HepG2 (cell line): ENCODE data around the gene CCDC117. TPM values are rescaled to one million over a fixed set of nuclear protein-coding genes. Genes with fewer than 3 reads are reported as not detected.

Experiments used
- CCDC6 ChIP-seq: sonication (generic); formaldehyde crosslinking; IDR thresholded peaks from 2 replicates; pipeline ENCODE4 v1.8.1; 2022; ENCODE audit warnings: mild to moderate bottlenecking, missing genetic modification reagents, moderate library complexity
- CREB1 ChIP-seq, 2 experiments: fragments of 450-650 bp in 1 of 2; IDR thresholded peaks; 2 replicates each; pipeline ENCODE4 v1.6.1; 2016 to 2017; ENCODE audit warnings: control low read depth in 1 of 2, mild to moderate bottlenecking in 1 of 2, missing compliant biosample characterization in 1 of 2, missing genetic modification characterization in 1 of 2
- EEA1 ChIP-seq: sonication (generic); formaldehyde crosslinking; IDR thresholded peaks from 2 replicates; pipeline ENCODE4 v1.5.1; 2020; ENCODE audit warnings: mild to moderate bottlenecking, missing genetic modification reagents, borderline replicate concordance
- FOXM1 ChIP-seq: sonication (generic); formaldehyde crosslinking; IDR thresholded peaks from 2 replicates; pipeline ENCODE4 v1.5.0; 2020; ENCODE audit warnings: missing genetic modification reagents
- KMT2A ChIP-seq: sonication (generic); formaldehyde crosslinking; IDR thresholded peaks from 2 replicates; pipeline ENCODE4 v1.4.0; 2020; ENCODE audit warnings: missing genetic modification reagents
- MAF1 ChIP-seq: sonication (generic); formaldehyde crosslinking; IDR thresholded peaks from 2 replicates; pipeline ENCODE4 v1.5.0; 2020; ENCODE audit warnings: missing genetic modification reagents, borderline replicate concordance
- MYNN ChIP-seq: sonication (generic); formaldehyde crosslinking; IDR thresholded peaks from 2 replicates; pipeline ENCODE4 v1.4.0; 2020; ENCODE audit warnings: mild to moderate bottlenecking, low read depth, missing genetic modification reagents
- NAIF1 ChIP-seq: sonication (generic); formaldehyde crosslinking; IDR thresholded peaks from 2 replicates; pipeline ENCODE4 v1.5.0; 2020; ENCODE audit warnings: mild to moderate bottlenecking, missing genetic modification reagents, borderline replicate concordance
- NFYC ChIP-seq: IDR thresholded peaks from 2 replicates; pipeline ENCODE4 v1.6.1; 2016; ENCODE audit warnings: missing genetic modification reagents, missing compliant biosample characterization
- NR2F1 ChIP-seq, 2 experiments: fragments of 450-650 bp in 1 of 2; formaldehyde crosslinking in 1 of 2; IDR thresholded peaks; 2 replicates each; pipeline versions ENCODE4 v1.5.0 to v1.6.1; 2016 to 2020; ENCODE audit warnings: mild to moderate bottlenecking in 1 of 2, missing compliant biosample characterization in 1 of 2, missing genetic modification reagents in 1 of 2, moderate library complexity in 1 of 2
- PAWR ChIP-seq: sonication (generic); formaldehyde crosslinking; IDR thresholded peaks from 2 replicates; pipeline ENCODE4 v1.4.0; 2020; ENCODE audit warnings: missing genetic modification reagents, mild to moderate bottlenecking, borderline replicate concordance
- POLR2AphosphoS5 ChIP-seq: IDR thresholded peaks from 2 replicates; pipeline ENCODE4 v1.6.1; 2012; ENCODE audit warnings: low read depth, low read length
- REL ChIP-seq: sonication (generic); formaldehyde crosslinking; conservative IDR thresholded peaks from 2 replicates; pipeline ENCODE4 v1.8.0; 2022; ENCODE audit warnings: mild to moderate bottlenecking, missing genetic modification reagents, moderate library complexity
- SETDB1 ChIP-seq: sonication (generic); formaldehyde crosslinking; IDR thresholded peaks from 2 replicates; pipeline ENCODE4 v1.5.1; 2020; ENCODE audit warnings: missing genetic modification reagents, mild to moderate bottlenecking, borderline replicate concordance
- TBL1XR1 ChIP-seq: fragments of 150-350 bp; IDR thresholded peaks from 2 replicates; pipeline ENCODE4 v1.6.1; 2014; ENCODE audit warnings: borderline replicate concordance, low read length; ENCODE audit not compliant: partially characterized antibody
- TP53 ChIP-seq: sonication (generic); formaldehyde crosslinking; conservative IDR thresholded peaks from 2 replicates; pipeline ENCODE4 v1.4.0; 2020; ENCODE audit warnings: missing genetic modification reagents
- ZBTB20 ChIP-seq: sonication (generic); formaldehyde crosslinking; IDR thresholded peaks from 2 replicates; pipeline ENCODE4 v1.8.1; 2023; ENCODE audit warnings: missing genetic modification reagents, low read depth, mild to moderate bottlenecking, borderline replicate concordance
- ZFP1 ChIP-seq: IDR thresholded peaks from 2 replicates; pipeline ENCODE4 v1.6.1; 2016
- ZFP36 ChIP-seq: fragments of 150-350 bp; IDR thresholded peaks from 2 replicates; pipeline ENCODE4 v1.6.1; 2018; ENCODE audit warnings: borderline replicate concordance, low read length, low read depth; ENCODE audit not compliant: partially characterized antibody
- ZFP82 ChIP-seq: sonication (generic); formaldehyde crosslinking; IDR thresholded peaks from 2 replicates; pipeline ENCODE4 v1.5.1; 2020; ENCODE audit warnings: mild to moderate bottlenecking, missing genetic modification reagents, borderline replicate concordance
- ZNF24 ChIP-seq: fragments of 450-650 bp; IDR thresholded peaks from 2 replicates; pipeline ENCODE4 v1.6.1; 2017; ENCODE audit warnings: antibody characterized with exemption, mild to moderate bottlenecking
- ZNF326 ChIP-seq: sonication (generic); formaldehyde crosslinking; IDR thresholded peaks from 2 replicates; pipeline ENCODE4 v1.4.0; 2020; ENCODE audit warnings: missing genetic modification reagents, borderline replicate concordance
- ZNF343 ChIP-seq: sonication (generic); formaldehyde crosslinking; IDR thresholded peaks from 2 replicates; pipeline ENCODE4 v1.4.0; 2020; ENCODE audit warnings: mild to moderate bottlenecking, missing genetic modification reagents
- ZNF83 ChIP-seq: sonication (generic); formaldehyde crosslinking; IDR thresholded peaks from 2 replicates; pipeline ENCODE4 v1.4.0; 2020; ENCODE audit warnings: missing genetic modification reagents, mild to moderate bottlenecking, borderline replicate concordance
- polyA plus RNA-seq, 8 experiments: library from polyadenylated mRNA; depleted of rRNA in 3 of 8; stranded (reverse) in 7 of 8; unstranded in 1 of 8; fragments of >200 nt; fragmentation: Illumina TruSeq in 4 of 8; extraction: Trizol in 4 of 8; gene quantifications; 2 replicates each; pipeline versions ENCODE4 v1.2.1 to v1.2.3, GENCODE V29; 2011 to 2016; ENCODE audit warnings: low read depth in 4 of 8, missing spikeins in 1 of 8, mixed read lengths in 1 of 8; ENCODE audit not compliant: insufficient read depth in 1 of 8
- total RNA-seq, 5 experiments: library from RNA; depleted of rRNA; stranded (reverse); fragments of >200 nt; fragmentation: Illumina TruSeq; extraction: Trizol; gene quantifications; 2 replicates each; pipeline ENCODE4 v1.2.3, GENCODE V29; 2016; ENCODE audit warnings: low read depth in 1 of 5
- TF ChIP-seq, protein P1 (sequence below): IDR thresholded peaks from 2 replicates; pipeline ENCODE4 v1.6.1; 2016
- TF ChIP-seq, protein P2 (sequence below): sonication (generic); formaldehyde crosslinking; IDR thresholded peaks from 2 replicates; pipeline ENCODE4 v1.8.0; 2023; ENCODE audit warnings: mild to moderate bottlenecking, missing genetic modification reagents
- TF ChIP-seq, protein P3 (sequence below): sonication (generic); formaldehyde crosslinking; conservative IDR thresholded peaks from 2 replicates; pipeline ENCODE4 v1.8.0; 2022; ENCODE audit warnings: low read depth, missing genetic modification reagents

Gene CCDC117
- total and polyA plus RNA-seq, 2 of the 13 experiments (the other 11 are each of a cell fraction or from before 2014, with no cell fraction given), result 12.6 to 34.2 TPM

DNA sequence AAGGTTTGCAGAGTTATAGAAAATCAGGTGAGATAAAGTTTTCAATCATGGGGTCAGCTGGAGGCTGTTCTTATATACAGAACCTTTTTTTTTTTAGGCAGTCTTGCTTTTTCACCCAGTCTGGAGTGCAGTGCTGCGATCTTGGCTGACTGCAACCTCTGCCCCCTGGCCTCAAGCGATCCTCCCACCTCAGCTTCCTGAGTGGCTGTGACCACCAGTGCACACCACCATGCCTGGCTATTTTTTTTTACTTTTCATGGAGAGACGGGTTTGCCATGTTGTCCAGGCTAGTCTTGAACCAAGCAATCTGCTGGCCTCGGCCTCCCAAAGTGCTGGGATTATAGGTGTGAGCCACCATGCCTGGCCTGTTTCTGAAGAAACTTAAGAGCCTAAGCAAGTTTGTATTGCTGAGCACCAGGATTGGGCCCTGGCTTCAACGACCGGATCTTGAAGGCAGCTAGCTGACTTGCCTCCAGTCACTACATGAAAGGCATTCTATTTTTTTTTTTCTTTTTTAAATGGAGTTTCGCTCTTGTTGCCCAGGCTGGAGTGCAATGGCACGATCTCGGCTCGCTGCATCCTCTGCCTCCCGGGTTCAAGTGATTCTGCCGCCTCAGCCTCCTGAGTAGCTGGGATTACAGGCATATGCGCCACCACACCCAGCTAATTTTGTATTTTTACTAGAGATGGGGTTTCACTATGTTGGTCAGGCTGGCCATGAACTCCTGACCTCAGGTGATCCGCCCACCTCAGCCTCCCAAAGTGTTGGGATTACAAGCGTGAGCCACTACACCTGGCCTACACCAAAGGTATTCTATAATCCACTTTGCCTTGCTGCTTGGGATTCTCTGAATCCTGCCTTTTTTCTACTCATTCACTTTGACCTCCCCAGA lies 20.2 kb downstream of the CCDC117 start (continued):
- TF ChIP-seq, protein P1, sequence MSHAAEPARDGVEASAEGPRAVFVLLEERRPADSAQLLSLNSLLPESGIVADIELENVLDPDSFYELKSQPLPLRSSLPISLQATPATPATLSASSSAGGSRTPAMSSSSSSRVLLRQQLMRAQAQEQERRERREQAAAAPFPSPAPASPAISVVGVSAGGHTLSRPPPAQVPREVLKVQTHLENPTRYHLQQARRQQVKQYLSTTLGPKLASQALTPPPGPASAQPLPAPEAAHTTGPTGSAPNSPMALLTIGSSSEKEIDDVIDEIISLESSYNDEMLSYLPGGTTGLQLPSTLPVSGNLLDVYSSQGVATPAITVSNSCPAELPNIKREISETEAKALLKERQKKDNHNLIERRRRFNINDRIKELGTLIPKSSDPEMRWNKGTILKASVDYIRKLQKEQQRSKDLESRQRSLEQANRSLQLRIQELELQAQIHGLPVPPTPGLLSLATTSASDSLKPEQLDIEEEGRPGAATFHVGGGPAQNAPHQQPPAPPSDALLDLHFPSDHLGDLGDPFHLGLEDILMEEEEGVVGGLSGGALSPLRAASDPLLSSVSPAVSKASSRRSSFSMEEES (CRISPR knock-in tag), result no peak
- TF ChIP-seq ZNF343 (CRISPR knock-in tag) (no peak), MAF1 (CRISPR knock-in tag) (no peak), ZNF326 (CRISPR knock-in tag) (no peak), TBL1XR1 (no peak), ZNF83 (CRISPR knock-in tag) (no peak), CREB1 (IDR thresholded peaks at IDR 0.05) (no peak), CREB1 (CRISPR knock-in tag; IDR thresholded peaks at IDR 0.05) (no peak), ZFP36 (no peak), ZNF24 (no peak), EEA1 (CRISPR knock-in tag) (no peak), ZBTB20 (CRISPR knock-in tag) (no peak), NFYC (CRISPR knock-in tag) (no peak), FOXM1 (CRISPR knock-in tag) (no peak), ZFP82 (CRISPR knock-in tag) (no peak), POLR2AphosphoS5 (0 out of 2 replicates have a peak, but pooled peaks have one; percentile 58), PAWR (CRISPR knock-in tag) (no peak), ZFP1 (no peak), NR2F1 (CRISPR knock-in tag; IDR thresholded peaks at IDR 0.05) (peak; percentile 58 to 77; a peak in 3 of 4 replicates), SETDB1 (CRISPR knock-in tag) (no peak), REL (CRISPR knock-in tag) (no peak), TP53 (no peak), CCDC6 (CRISPR knock-in tag) (no peak), NAIF1 (CRISPR knock-in tag) (no peak; the same call in 1 of the 2 replicates), KMT2A (CRISPR knock-in tag) (no peak), MYNN (CRISPR knock-in tag) (no peak)
- TF ChIP-seq, protein P2, sequence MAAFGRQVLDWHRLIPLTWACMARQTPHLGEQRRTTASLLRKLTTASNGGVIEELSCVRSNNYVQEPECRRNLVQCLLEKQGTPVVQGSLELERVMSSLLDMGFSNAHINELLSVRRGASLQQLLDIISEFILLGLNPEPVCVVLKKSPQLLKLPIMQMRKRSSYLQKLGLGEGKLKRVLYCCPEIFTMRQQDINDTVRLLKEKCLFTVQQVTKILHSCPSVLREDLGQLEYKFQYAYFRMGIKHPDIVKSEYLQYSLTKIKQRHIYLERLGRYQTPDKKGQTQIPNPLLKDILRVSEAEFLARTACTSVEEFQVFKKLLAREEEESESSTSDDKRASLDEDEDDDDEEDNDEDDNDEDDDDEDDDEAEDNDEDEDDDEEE (CRISPR knock-in tag), result no peak
- TF ChIP-seq, protein P3, sequence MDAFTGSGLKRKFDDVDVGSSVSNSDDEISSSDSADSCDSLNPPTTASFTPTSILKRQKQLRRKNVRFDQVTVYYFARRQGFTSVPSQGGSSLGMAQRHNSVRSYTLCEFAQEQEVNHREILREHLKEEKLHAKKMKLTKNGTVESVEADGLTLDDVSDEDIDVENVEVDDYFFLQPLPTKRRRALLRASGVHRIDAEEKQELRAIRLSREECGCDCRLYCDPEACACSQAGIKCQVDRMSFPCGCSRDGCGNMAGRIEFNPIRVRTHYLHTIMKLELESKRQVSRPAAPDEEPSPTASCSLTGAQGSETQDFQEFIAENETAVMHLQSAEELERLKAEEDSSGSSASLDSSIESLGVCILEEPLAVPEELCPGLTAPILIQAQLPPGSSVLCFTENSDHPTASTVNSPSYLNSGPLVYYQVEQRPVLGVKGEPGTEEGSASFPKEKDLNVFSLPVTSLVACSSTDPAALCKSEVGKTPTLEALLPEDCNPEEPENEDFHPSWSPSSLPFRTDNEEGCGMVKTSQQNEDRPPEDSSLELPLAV (CRISPR knock-in tag), result no peak
